SK-N-SH (cell line): ENCODE measurements around the gene FKBP7.

Experiments
- EP300 ChIP-seq, 2 experiments: IDR thresholded peaks; 2 replicates each; pipeline versions ENCODE4 v1.4.0 to v1.6.1; 2012; ENCODE audit warnings: borderline replicate concordance in 1 of 2, low read depth in 1 of 2, low read length in 1 of 2
- FOXM1 ChIP-seq: IDR thresholded peaks from 2 replicates; pipeline ENCODE4 v1.4.0; 2012; ENCODE audit warnings: low read depth, mild to moderate bottlenecking
- POLR2AphosphoS5 ChIP-seq: IDR thresholded peaks from 2 replicates; pipeline ENCODE4 v1.6.1; 2012; ENCODE audit warnings: low read depth, low read length
- RAD21 ChIP-seq: IDR thresholded peaks from 2 replicates; pipeline ENCODE4 v1.6.1; 2012; ENCODE audit warnings: mild to moderate bottlenecking, low read length
- SMC3 ChIP-seq: IDR thresholded peaks from 2 replicates; pipeline ENCODE4 v1.6.1; 2012; ENCODE audit warnings: low read depth, low read length, improper control_type of control experiment
- TF ChIP-seq, protein P1 (sequence below): IDR thresholded peaks from 2 replicates; pipeline ENCODE4 v1.6.1; 2012; ENCODE audit warnings: mild to moderate bottlenecking, low read depth, low read length, moderate library complexity
- TF ChIP-seq, protein P2 (sequence below): fragments of 200-600 bp; sonication (generic); IDR thresholded peaks from 2 replicates; pipeline ENCODE4 v1.6.1; 2017; ENCODE audit warnings: antibody characterized with exemption, mild to moderate bottlenecking, moderate library complexity

DNA sequence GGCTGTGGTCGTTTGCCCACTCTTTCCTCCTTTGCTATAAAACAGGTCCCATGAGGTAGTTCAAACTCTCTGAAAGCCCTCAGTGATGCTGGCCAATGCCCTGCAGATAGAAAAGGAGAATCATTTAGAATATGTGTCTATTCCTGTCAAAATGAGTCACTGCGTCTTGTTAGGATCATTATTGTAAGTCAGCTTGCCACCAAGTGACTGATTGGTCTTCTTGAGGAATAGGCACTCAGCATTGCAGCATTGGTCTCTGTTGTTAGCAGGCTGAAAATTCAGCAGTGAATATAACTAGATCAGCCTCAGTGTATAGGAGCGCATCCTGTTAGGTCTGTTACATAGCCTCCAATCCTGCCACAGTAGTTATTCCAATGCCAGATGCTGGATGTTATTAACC lies 56.3 kb downstream of the FKBP7 start:
- TF ChIP-seq, protein P1, sequence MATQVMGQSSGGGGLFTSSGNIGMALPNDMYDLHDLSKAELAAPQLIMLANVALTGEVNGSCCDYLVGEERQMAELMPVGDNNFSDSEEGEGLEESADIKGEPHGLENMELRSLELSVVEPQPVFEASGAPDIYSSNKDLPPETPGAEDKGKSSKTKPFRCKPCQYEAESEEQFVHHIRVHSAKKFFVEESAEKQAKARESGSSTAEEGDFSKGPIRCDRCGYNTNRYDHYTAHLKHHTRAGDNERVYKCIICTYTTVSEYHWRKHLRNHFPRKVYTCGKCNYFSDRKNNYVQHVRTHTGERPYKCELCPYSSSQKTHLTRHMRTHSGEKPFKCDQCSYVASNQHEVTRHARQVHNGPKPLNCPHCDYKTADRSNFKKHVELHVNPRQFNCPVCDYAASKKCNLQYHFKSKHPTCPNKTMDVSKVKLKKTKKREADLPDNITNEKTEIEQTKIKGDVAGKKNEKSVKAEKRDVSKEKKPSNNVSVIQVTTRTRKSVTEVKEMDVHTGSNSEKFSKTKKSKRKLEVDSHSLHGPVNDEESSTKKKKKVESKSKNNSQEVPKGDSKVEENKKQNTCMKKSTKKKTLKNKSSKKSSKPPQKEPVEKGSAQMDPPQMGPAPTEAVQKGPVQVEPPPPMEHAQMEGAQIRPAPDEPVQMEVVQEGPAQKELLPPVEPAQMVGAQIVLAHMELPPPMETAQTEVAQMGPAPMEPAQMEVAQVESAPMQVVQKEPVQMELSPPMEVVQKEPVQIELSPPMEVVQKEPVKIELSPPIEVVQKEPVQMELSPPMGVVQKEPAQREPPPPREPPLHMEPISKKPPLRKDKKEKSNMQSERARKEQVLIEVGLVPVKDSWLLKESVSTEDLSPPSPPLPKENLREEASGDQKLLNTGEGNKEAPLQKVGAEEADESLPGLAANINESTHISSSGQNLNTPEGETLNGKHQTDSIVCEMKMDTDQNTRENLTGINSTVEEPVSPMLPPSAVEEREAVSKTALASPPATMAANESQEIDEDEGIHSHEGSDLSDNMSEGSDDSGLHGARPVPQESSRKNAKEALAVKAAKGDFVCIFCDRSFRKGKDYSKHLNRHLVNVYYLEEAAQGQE: no peak
- TF ChIP-seq, protein P2, sequence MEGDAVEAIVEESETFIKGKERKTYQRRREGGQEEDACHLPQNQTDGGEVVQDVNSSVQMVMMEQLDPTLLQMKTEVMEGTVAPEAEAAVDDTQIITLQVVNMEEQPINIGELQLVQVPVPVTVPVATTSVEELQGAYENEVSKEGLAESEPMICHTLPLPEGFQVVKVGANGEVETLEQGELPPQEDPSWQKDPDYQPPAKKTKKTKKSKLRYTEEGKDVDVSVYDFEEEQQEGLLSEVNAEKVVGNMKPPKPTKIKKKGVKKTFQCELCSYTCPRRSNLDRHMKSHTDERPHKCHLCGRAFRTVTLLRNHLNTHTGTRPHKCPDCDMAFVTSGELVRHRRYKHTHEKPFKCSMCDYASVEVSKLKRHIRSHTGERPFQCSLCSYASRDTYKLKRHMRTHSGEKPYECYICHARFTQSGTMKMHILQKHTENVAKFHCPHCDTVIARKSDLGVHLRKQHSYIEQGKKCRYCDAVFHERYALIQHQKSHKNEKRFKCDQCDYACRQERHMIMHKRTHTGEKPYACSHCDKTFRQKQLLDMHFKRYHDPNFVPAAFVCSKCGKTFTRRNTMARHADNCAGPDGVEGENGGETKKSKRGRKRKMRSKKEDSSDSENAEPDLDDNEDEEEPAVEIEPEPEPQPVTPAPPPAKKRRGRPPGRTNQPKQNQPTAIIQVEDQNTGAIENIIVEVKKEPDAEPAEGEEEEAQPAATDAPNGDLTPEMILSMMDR: no peak
- TF ChIP-seq EP300 (IDR thresholded peaks at IDR 0.05; ENCODE audit: borderline replicate concordance in 1 of 2, low read depth in 1 of 2, low read length in 1 of 2): no peak
- TF ChIP-seq RAD21: no peak
- TF ChIP-seq POLR2AphosphoS5: no peak
- no peak for TF ChIP-seq SMC3
- no peak for TF ChIP-seq FOXM1
